Astrocyte (in vitro differentiated cells and primary cell): ENCODE data around the gene PAM16. TPM values are rescaled to one million over a fixed set of nuclear protein-coding genes. Genes with fewer than 3 reads are reported as not detected.

Experiments used
- DNase-seq: peaks from one replicate; pipeline ENCODE4 v3.0.0-alpha.2; 2010; ENCODE audit warnings: low read depth
- FAIRE-seq: peaks from 2 replicates; lab custom pipeline; 2011; peaks lifted over from hg19 to GRCh38; lab: Jason Lieb, UNC
- H2AFZ ChIP-seq: 2 replicates; pipeline ENCODE4 v1.6.0; 2012; ENCODE audit warnings: low read depth, low read length, inconsistent platforms
- H3K27ac ChIP-seq: 2 replicates; pipeline ENCODE4 v1.5.1; 2011; ENCODE audit warnings: low read depth, low read length, inconsistent platforms
- H3K27me3 ChIP-seq: 2 replicates; pipeline ENCODE4 v1.6.0; 2011; ENCODE audit warnings: low read length, inconsistent platforms; ENCODE audit not compliant: insufficient read depth
- H3K36me3 ChIP-seq: 2 replicates; pipeline ENCODE4 v1.5.1; 2011; ENCODE audit warnings: low read length, inconsistent platforms; ENCODE audit not compliant: insufficient read depth
- H3K4me1 ChIP-seq: 2 replicates; pipeline ENCODE4 v1.5.1; 2011; ENCODE audit warnings: low read length, inconsistent platforms; ENCODE audit not compliant: insufficient read depth
- H3K4me2 ChIP-seq: 2 replicates; pipeline ENCODE4 v1.6.0; 2012; ENCODE audit warnings: low read length, inconsistent platforms
- H3K4me3 ChIP-seq: 2 replicates; pipeline ENCODE4 v1.5.1; 2011; ENCODE audit warnings: low read depth, mild to moderate bottlenecking, low read length, inconsistent platforms; ENCODE audit not compliant: insufficient read depth
- H3K79me2 ChIP-seq: 2 replicates; pipeline ENCODE4 v1.6.0; 2012; ENCODE audit warnings: mild to moderate bottlenecking, low read length, inconsistent platforms; ENCODE audit not compliant: insufficient read depth
- H3K9ac ChIP-seq: 2 replicates; pipeline ENCODE4 v1.6.0; 2012; ENCODE audit warnings: mild to moderate bottlenecking, low read length, inconsistent platforms
- H3K9me3 ChIP-seq: 2 replicates; pipeline ENCODE4 v1.5.1; 2012; ENCODE audit warnings: low read depth, mild to moderate bottlenecking, low read length, inconsistent platforms; ENCODE audit not compliant: insufficient read depth
- H4K20me1 ChIP-seq: 2 replicates; pipeline ENCODE4 v1.6.0; 2012; ENCODE audit warnings: low read length, inconsistent platforms; ENCODE audit not compliant: insufficient read depth
- H3K27ac Mint-ChIP-seq: one replicate; pipeline ENCODE4 v1.8.0; 2021; ENCODE audit warnings: mild to moderate bottlenecking, mixed read lengths; ENCODE audit not compliant: unreplicated experiment
- H3K27me3 Mint-ChIP-seq: one replicate; pipeline ENCODE4 v1.8.0; 2021; ENCODE audit warnings: low read depth, mixed read lengths; ENCODE audit not compliant: unreplicated experiment
- H3K36me3 Mint-ChIP-seq: one replicate; pipeline ENCODE4 v1.8.0; 2021; ENCODE audit warnings: low read depth, mixed read lengths; ENCODE audit not compliant: unreplicated experiment
- H3K4me1 Mint-ChIP-seq: one replicate; pipeline ENCODE4 v1.8.0; 2021; ENCODE audit warnings: low read depth, mixed read lengths; ENCODE audit not compliant: unreplicated experiment
- H3K4me3 Mint-ChIP-seq: one replicate; pipeline ENCODE4 v1.8.0; 2021; ENCODE audit warnings: mild to moderate bottlenecking, moderate library complexity, mixed read lengths; ENCODE audit not compliant: unreplicated experiment
- H3K9me3 Mint-ChIP-seq: one replicate; pipeline ENCODE4 v1.8.0; 2021; ENCODE audit warnings: mild to moderate bottlenecking, mixed read lengths; ENCODE audit not compliant: unreplicated experiment
- CTCF ChIP-seq: IDR thresholded peaks from 2 replicates; pipeline ENCODE4 v1.5.1; 2011; ENCODE audit warnings: low read depth, mild to moderate bottlenecking, inconsistent platforms, low read length, moderate library complexity; ENCODE audit not compliant: insufficient read depth
- EZH2 ChIP-seq: IDR thresholded peaks from 2 replicates; pipeline ENCODE4 v1.6.1; 2012; ENCODE audit warnings: mild to moderate bottlenecking, low read length, inconsistent platforms; ENCODE audit not compliant: insufficient read depth
- total RNA-seq: library from RNA; stranded (reverse); gene quantifications from 2 replicates; pipeline ENCODE4 v1.2.1, GENCODE V29; 2021

Gene PAM16
- total RNA-seq, 1 donor from 2014 or later = 51.9 TPM

GRCh38 chr16:4328782-4329775 lies 22.0 kb downstream of the PAM16 start:
- no peak overlapping the region for H2AFZ ChIP-seq
- peaks cover 79% of the 10 kb centered on the region for H3K79me2 ChIP-seq
- H3K27ac Mint-ChIP-seq = no peak overlapping the region
- H3K4me3 ChIP-seq = no peak overlapping the region
- H3K36me3 ChIP-seq = no peaks in the 10 kb centered on the region
- H3K36me3 Mint-ChIP-seq = peaks cover 2% of the 10 kb centered on the region
- FAIRE-seq (no peak), DNase-seq (no peak)
- TF ChIP-seq EZH2 = no peak
- no peak for TF ChIP-seq CTCF
- H3K9me3 ChIP-seq = no peaks in the 10 kb centered on the region
- H3K4me2 ChIP-seq = peak overlapping the region; percentile 87
- H3K27me3 ChIP-seq = no peaks in the 10 kb centered on the region
- no peaks in the 10 kb centered on the region for H3K27me3 Mint-ChIP-seq
- peaks cover 85% of the 10 kb centered on the region for H4K20me1 ChIP-seq
- peak overlapping the region; percentile 34 for H3K4me3 Mint-ChIP-seq
- H3K27ac ChIP-seq = no peak overlapping the region
- H3K4me1 Mint-ChIP-seq = peaks cover 11% of the 10 kb centered on the region
- peaks cover 17% of the 10 kb centered on the region for H3K4me1 ChIP-seq
- H3K9me3 Mint-ChIP-seq = no peaks in the 10 kb centered on the region
- peak overlapping the region; percentile 62 for H3K9ac ChIP-seq

GRCh38 chr16:4328046-4328781 lies 22.9 kb downstream of the PAM16 start:
- Histone ChIP-seq H3K9ac (peak overlapping the region; percentile 62), H3K79me2 (peaks cover 83% of the 10 kb centered on the region), H3K27me3 (no peaks in the 10 kb centered on the region), H3K4me3 (peak overlapping the region; percentile 50), H2AFZ (peak overlapping the region; percentile 37), H3K4me2 (peak overlapping the region; percentile 87), H4K20me1 (peaks cover 87% of the 10 kb centered on the region), H3K4me1 (peaks cover 24% of the 10 kb centered on the region), H3K36me3 (no peaks in the 10 kb centered on the region), H3K9me3 (no peaks in the 10 kb centered on the region), H3K27ac (no peak overlapping the region)
- peaks cover 11% of the 10 kb centered on the region for H3K4me1 Mint-ChIP-seq
- no peaks in the 10 kb centered on the region for H3K9me3 Mint-ChIP-seq
- no peak for FAIRE-seq
- H3K27ac Mint-ChIP-seq = peak overlapping the region; percentile 34
- no peaks in the 10 kb centered on the region for H3K27me3 Mint-ChIP-seq
- DNase-seq = no peak
- H3K36me3 Mint-ChIP-seq = no peaks in the 10 kb centered on the region
- TF ChIP-seq CTCF (peak; percentile 29), EZH2 (no peak)
- peak overlapping the region; percentile 50 for H3K4me3 Mint-ChIP-seq
